T-helper 1 cell (primary cell): ENCODE data around the gene TCF7L1.

Experiments used
- DNase-seq, 5 donors: peaks; one replicate each; pipeline ENCODE4 v3.0.0-alpha.2; 2012 to 2020

The TCF7L1 gene

GRCh38 chr2:85257359-85257969, 124.3 kb downstream of the TCF7L1 start:
- no peak for DNase-seq

- DNase-seq: no peak
Observed at GRCh38 chr2:85257970-85258605, 124.9 kb downstream of the TCF7L1 start.

GRCh38 chr2:85259101-85259590, 126.0 kb downstream of the TCF7L1 start:
- no peak for DNase-seq

- DNase-seq: no peak
Observed at GRCh38 chr2:85259879-85260278, 126.7 kb downstream of the TCF7L1 start.

- no peak for DNase-seq
Observed at GRCh38 chr2:85263591-85263990, 130.4 kb downstream of the TCF7L1 start.

- DNase-seq: no peak
Observed at GRCh38 chr2:85264471-85264870, 131.3 kb downstream of the TCF7L1 start.

GRCh38 chr2:85265304-85265703, 132.1 kb downstream of the TCF7L1 start:
- no peak for DNase-seq

- peak; percentile 38 to 72 (median 57) for DNase-seq
Observed at GRCh38 chr2:85266146-85267041, 133.2 kb downstream of the TCF7L1 start.

- no peak for DNase-seq
Observed at GRCh38 chr2:85269959-85270358, 136.8 kb downstream of the TCF7L1 start.

GRCh38 chr2:85272357-85272756, 139.2 kb downstream of the TCF7L1 start:
- DNase-seq: no peak

GRCh38 chr2:85273738-85274731, 140.8 kb downstream of the TCF7L1 start:
- DNase-seq: peak in 1 of 5 donors; percentile 17

GRCh38 chr2:85275984-85276540, 142.9 kb downstream of the TCF7L1 start:
- DNase-seq: no peak

- no peak for DNase-seq
Observed at GRCh38 chr2:85276571-85277118, 143.5 kb downstream of the TCF7L1 start.

- no peak for DNase-seq
Observed at GRCh38 chr2:85277416-85278158, 144.4 kb downstream of the TCF7L1 start.

- no peak for DNase-seq
Observed at GRCh38 chr2:85278361-85278760, 145.2 kb downstream of the TCF7L1 start.

- no peak for DNase-seq
Observed at GRCh38 chr2:85281553-85281952, 148.4 kb downstream of the TCF7L1 start.

GRCh38 chr2:85282914-85283313, 149.7 kb downstream of the TCF7L1 start:
- DNase-seq: no peak

GRCh38 chr2:85283641-85284040, 150.4 kb downstream of the TCF7L1 start:
- no peak for DNase-seq

GRCh38 chr2:85286918-85287317, 153.7 kb downstream of the TCF7L1 start:
- DNase-seq: peak in 1 of 5 donors; percentile 11

GRCh38 chr2:85287721-85288120, 154.5 kb downstream of the TCF7L1 start:
- DNase-seq: no peak

GRCh38 chr2:85288244-85288725, 155.1 kb downstream of the TCF7L1 start:
- no peak for DNase-seq
